HG03097 (cell line): ENCODE data around the gene LINGO3.
"Not testable (repeated sequence)": the region's sequence is repeated elsewhere in the genome, so short reads cannot be mapped to it uniquely, and the experiment has no call there.

Experiments
- ATAC-seq: cut with Tn5 transposase; IDR thresholded peaks from one replicate; pipeline ENCODE4 v1.9.1; 2021; ENCODE audit not compliant: unreplicated experiment, low FRiP score

LINGO3 gene

GRCh38 chr19:2308114-2308556, at the start of gene LINGO3:
LINGO3 (minus strand) TSS chr19:2308154; CDS start chr19:2291776, 16,378 bp downstream.
- no peak for ATAC-seq

- ATAC-seq = no peak
Measured at GRCh38 chr19:2356036-2356646, 48.2 kb upstream of the LINGO3 start.

- ATAC-seq = no peak
Measured at GRCh38 chr19:2355168-2356035, 47.4 kb upstream of the LINGO3 start.

- ATAC-seq = no peak
Measured at GRCh38 chr19:2354670-2355069, 46.7 kb upstream of the LINGO3 start.

- ATAC-seq = no peak
Measured at GRCh38 chr19:2353887-2354592, 46.1 kb upstream of the LINGO3 start.

GRCh38 chr19:2353159-2353886, 45.4 kb upstream of the LINGO3 start:
- ATAC-seq = no peak

- no peak for ATAC-seq
Measured at GRCh38 chr19:2352121-2352520, 44.2 kb upstream of the LINGO3 start.

- ATAC-seq = no peak
Measured at GRCh38 chr19:2351591-2351990, 43.6 kb upstream of the LINGO3 start.

- ATAC-seq = no peak
Measured at GRCh38 chr19:2350656-2351055, 42.7 kb upstream of the LINGO3 start.

GRCh38 chr19:2349818-2350217, 41.9 kb upstream of the LINGO3 start:
- ATAC-seq = not testable (repeated sequence)

GRCh38 chr19:2345794-2346663, 38.1 kb upstream of the LINGO3 start:
- no peak for ATAC-seq

- no peak for ATAC-seq
Measured at GRCh38 chr19:2345076-2345475, 37.1 kb upstream of the LINGO3 start.

GRCh38 chr19:2344381-2344870, 36.5 kb upstream of the LINGO3 start:
- ATAC-seq = no peak

GRCh38 chr19:2343289-2343982, 35.5 kb upstream of the LINGO3 start:
- ATAC-seq = no peak

GRCh38 chr19:2342656-2343288, 34.8 kb upstream of the LINGO3 start:
- ATAC-seq = no peak

GRCh38 chr19:2341982-2342381, 34.0 kb upstream of the LINGO3 start:
- no peak for ATAC-seq

- no peak for ATAC-seq
Measured at GRCh38 chr19:2341244-2341751, 33.3 kb upstream of the LINGO3 start.

GRCh38 chr19:2340496-2341243, 32.7 kb upstream of the LINGO3 start:
- no peak for ATAC-seq
